Keratinocyte (primary cell): ENCODE results near the gene ATP2A3. TPM values are rescaled to one million over a fixed set of nuclear protein-coding genes. Genes with fewer than 3 reads are reported as not detected.

Source experiments
- DNase-seq: peaks from one replicate; pipeline ENCODE4 v3.0.0-alpha.2; 2011; ENCODE audit warnings: low read depth, missing footprints, low spot score
- FAIRE-seq: peaks from 2 replicates; lab custom pipeline; 2011; peaks lifted over from hg19 to GRCh38; lab: Jason Lieb, UNC
- H2AFZ ChIP-seq: 2 replicates; pipeline ENCODE4 v1.6.0; 2012; ENCODE audit warnings: low read length, control low read depth, inconsistent platforms; ENCODE audit not compliant: control insufficient read depth
- H3K27ac ChIP-seq: 2 replicates; pipeline ENCODE4 v1.5.1; 2011; ENCODE audit warnings: low read length; ENCODE audit not compliant: control insufficient read depth, insufficient read depth
- H3K27me3 ChIP-seq: 3 replicates; pipeline ENCODE4 v1.6.0; 2011; ENCODE audit warnings: low read length; ENCODE audit not compliant: control insufficient read depth, insufficient read depth; ENCODE audit errors: extremely low read depth
- H3K36me3 ChIP-seq, 2 experiments: 2 replicates in 1 of 2; 3 replicates in 1 of 2; pipeline ENCODE4 v1.5.1; 2011; ENCODE audit warnings: low read length in 2 of 2, mild to moderate bottlenecking in 1 of 2; ENCODE audit not compliant: control insufficient read depth in 2 of 2, insufficient read depth in 2 of 2; ENCODE audit errors: extremely low read depth in 1 of 2
- H3K4me1 ChIP-seq: 3 replicates; pipeline ENCODE4 v1.5.1; 2011; ENCODE audit warnings: low read length; ENCODE audit not compliant: control insufficient read depth, insufficient read depth; ENCODE audit errors: extremely low read depth
- H3K4me2 ChIP-seq: 3 replicates; pipeline ENCODE4 v1.6.0; 2011; ENCODE audit warnings: low read depth, low read length; ENCODE audit not compliant: control insufficient read depth, insufficient read depth; ENCODE audit errors: extremely low read depth
- H3K4me3 ChIP-seq, 3 experiments: fragments of 200-600 bp in 1 of 3; sonication (generic) in 1 of 3; 2 replicates in 2 of 3; 3 replicates in 1 of 3; pipeline ENCODE4 v1.5.1; 2011 to 2016; ENCODE audit warnings: low read length in 3 of 3, mild to moderate bottlenecking in 3 of 3, control low read depth in 2 of 3, inconsistent platforms in 1 of 3, low read depth in 1 of 3, mixed read lengths in 1 of 3, mixed run types in 1 of 3, moderate library complexity in 1 of 3; ENCODE audit not compliant: control insufficient read depth in 2 of 3, insufficient read depth in 2 of 3; ENCODE audit errors: extremely low read depth in 1 of 3
- H3K79me2 ChIP-seq: 2 replicates; pipeline ENCODE4 v1.6.0; 2012; ENCODE audit warnings: low read length; ENCODE audit not compliant: control insufficient read depth, insufficient read depth
- H3K9ac ChIP-seq: 3 replicates; pipeline ENCODE4 v1.6.0; 2011; ENCODE audit warnings: low read length; ENCODE audit not compliant: control insufficient read depth, insufficient read depth; ENCODE audit errors: extremely low read depth
- H3K9me1 ChIP-seq: 3 replicates; pipeline ENCODE4 v1.6.0; 2011; ENCODE audit warnings: low read length; ENCODE audit not compliant: control insufficient read depth, insufficient read depth; ENCODE audit errors: extremely low read depth
- H3K9me3 ChIP-seq: 2 replicates; pipeline ENCODE4 v1.5.1; 2012; ENCODE audit warnings: low read depth, low read length; ENCODE audit not compliant: control insufficient read depth
- H4K20me1 ChIP-seq: 3 replicates; pipeline ENCODE4 v1.6.0; 2011; ENCODE audit warnings: low read length; ENCODE audit not compliant: control insufficient read depth, insufficient read depth; ENCODE audit errors: extremely low read depth
- EZH2 ChIP-seq: IDR thresholded peaks from one replicate; pipeline ENCODE4 v1.6.1; 2012; ENCODE audit warnings: inconsistent platforms, mild to moderate bottlenecking, low read length, moderate library complexity
- dilution Hi-C: fragments of 300-500 bp; cut with MboI; formaldehyde crosslinking; loops from one replicate; pipeline ENCODE4 v1.7.0; 2020; ENCODE audit warnings: low sequenced_read_pairs; ENCODE audit not compliant: extremely low pct_ligation_motif_present
- polyA plus RNA-seq, 5 experiments: library from polyadenylated mRNA; depleted of rRNA in 3 of 5; stranded (reverse) in 3 of 5; stranded (forward) in 1 of 5; unstranded in 1 of 5; fragments of >200 nt; gene quantifications; 1 replicate in 1 of 5; 2 replicates in 3 of 5; 3 replicates in 1 of 5; pipeline versions ENCODE4 v1.2.1 to v1.2.3, GENCODE V29; 2011 to 2012; ENCODE audit warnings: missing spikeins in 2 of 5, low read depth in 1 of 5, low replicate concordance in 1 of 5
- TF ChIP-seq, protein P1 (sequence below), 3 experiments: IDR thresholded peaks in 1 of 3; conservative IDR thresholded peaks in 1 of 3; optimal IDR thresholded peaks in 1 of 3; 2 replicates in 2 of 3; 3 replicates in 1 of 3; pipeline versions ENCODE3 to v1.5.1; 2011; ENCODE audit warnings: low read length in 3 of 3, mild to moderate bottlenecking in 3 of 3, moderate library complexity in 2 of 3, control low read depth in 1 of 3, inconsistent platforms in 1 of 3; ENCODE audit not compliant: insufficient read depth in 2 of 3; ENCODE audit errors: extremely low read depth in 1 of 3

The ATP2A3 gene
- polyA plus RNA-seq, 1 donor (not counting 4 experiments of a cell fraction or from before 2014, with no cell fraction given): 0.13 TPM

GRCh38 chr17:4009186-4009785, 45.0 kb upstream of the ATP2A3 start:
- TF ChIP-seq EZH2: no peak
- TF ChIP-seq, protein P1, sequence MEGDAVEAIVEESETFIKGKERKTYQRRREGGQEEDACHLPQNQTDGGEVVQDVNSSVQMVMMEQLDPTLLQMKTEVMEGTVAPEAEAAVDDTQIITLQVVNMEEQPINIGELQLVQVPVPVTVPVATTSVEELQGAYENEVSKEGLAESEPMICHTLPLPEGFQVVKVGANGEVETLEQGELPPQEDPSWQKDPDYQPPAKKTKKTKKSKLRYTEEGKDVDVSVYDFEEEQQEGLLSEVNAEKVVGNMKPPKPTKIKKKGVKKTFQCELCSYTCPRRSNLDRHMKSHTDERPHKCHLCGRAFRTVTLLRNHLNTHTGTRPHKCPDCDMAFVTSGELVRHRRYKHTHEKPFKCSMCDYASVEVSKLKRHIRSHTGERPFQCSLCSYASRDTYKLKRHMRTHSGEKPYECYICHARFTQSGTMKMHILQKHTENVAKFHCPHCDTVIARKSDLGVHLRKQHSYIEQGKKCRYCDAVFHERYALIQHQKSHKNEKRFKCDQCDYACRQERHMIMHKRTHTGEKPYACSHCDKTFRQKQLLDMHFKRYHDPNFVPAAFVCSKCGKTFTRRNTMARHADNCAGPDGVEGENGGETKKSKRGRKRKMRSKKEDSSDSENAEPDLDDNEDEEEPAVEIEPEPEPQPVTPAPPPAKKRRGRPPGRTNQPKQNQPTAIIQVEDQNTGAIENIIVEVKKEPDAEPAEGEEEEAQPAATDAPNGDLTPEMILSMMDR (optimal IDR thresholded peaks at IDR 0.05 in 1 of 3, IDR thresholded peaks at IDR 0.05 in 1 of 3, conservative IDR thresholded peaks at IDR 0.05 in 1 of 3; ENCODE audit: extremely low read depth in 1 of 3, insufficient read depth in 2 of 3, low read length in 3 of 3): no peak
- Histone ChIP-seq H2AFZ (no peak overlapping the region), H3K9ac (no peak overlapping the region), H3K27me3 (no peaks in the 10 kb centered on the region), H3K79me2 (no peaks in the 10 kb centered on the region), H3K4me3 (no peak overlapping the region), H3K9me3 (no peaks in the 10 kb centered on the region), H3K36me3 (peaks cover 28 to 34% of the 10 kb centered on the region in 2 experiments), H3K4me2 (no peak overlapping the region), H3K9me1 (no peaks in the 10 kb centered on the region), H3K4me1 (no peaks in the 10 kb centered on the region), H3K27ac (no peak overlapping the region), H4K20me1 (no peaks in the 10 kb centered on the region)
- DNase-seq (no peak), FAIRE-seq (no peak)
- dilution Hi-C loops: no loop called here

DNA sequence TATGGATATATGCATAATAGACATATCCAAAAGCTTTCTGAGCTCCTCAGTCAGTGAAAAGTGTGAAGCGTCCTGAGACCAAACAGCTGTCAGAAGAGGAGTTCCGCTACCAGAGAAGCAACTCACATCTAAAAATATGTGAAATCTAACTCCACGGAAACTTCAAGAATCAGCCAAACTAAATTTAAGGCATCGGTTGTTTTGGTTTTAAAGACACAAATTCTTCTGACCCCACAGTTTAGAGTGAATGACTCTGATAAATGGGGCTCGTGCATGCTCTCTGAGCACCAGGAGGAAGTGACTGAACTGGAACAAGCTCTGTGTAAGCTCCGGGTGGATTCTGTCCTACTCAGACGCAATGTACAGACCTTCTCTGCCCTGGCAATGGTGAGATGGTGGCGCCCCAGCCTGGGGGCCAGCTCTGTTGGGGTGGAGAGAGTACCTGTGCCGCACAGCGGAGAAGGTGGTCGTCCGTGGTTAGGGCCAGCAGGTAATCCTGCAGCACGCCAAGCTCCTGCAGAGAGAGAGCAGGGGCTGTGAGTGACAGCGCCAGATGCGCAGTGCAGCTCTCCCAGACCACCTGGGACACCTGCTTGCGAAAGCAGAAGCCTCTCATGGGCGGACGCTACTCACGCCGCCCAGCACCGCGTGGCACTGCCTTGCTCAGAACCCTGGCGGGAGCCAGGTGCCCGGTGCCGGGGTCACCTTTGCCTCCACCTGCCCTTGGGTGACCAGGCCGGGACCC, 44.4 kb upstream of the ATP2A3 start:
- Histone ChIP-seq H3K9ac (no peak overlapping the region), H3K4me1 (no peaks in the 10 kb centered on the region), H3K79me2 (no peaks in the 10 kb centered on the region), H3K4me2 (no peak overlapping the region), H3K4me3 (no peak overlapping the region), H2AFZ (no peak overlapping the region), H3K36me3 (peaks cover 22 to 32% of the 10 kb centered on the region in 2 experiments), H3K27ac (no peak overlapping the region), H4K20me1 (no peaks in the 10 kb centered on the region), H3K9me3 (no peaks in the 10 kb centered on the region), H3K9me1 (no peaks in the 10 kb centered on the region), H3K27me3 (no peaks in the 10 kb centered on the region)
- dilution Hi-C loops: no loop called here
- FAIRE-seq (no peak), DNase-seq (no peak)
- TF ChIP-seq, protein P1 (optimal IDR thresholded peaks at IDR 0.05 in 1 of 3, IDR thresholded peaks at IDR 0.05 in 1 of 3, conservative IDR thresholded peaks at IDR 0.05 in 1 of 3; ENCODE audit: extremely low read depth in 1 of 3, insufficient read depth in 2 of 3, low read length in 3 of 3): no peak
- TF ChIP-seq EZH2: no peak
